GM12874 (cell line): ENCODE measurements around the gene CDH5.

Experiments
- CTCF ChIP-seq: IDR thresholded peaks from 2 replicates; pipeline ENCODE4 v1.5.1; 2011; ENCODE audit warnings: low read depth, mild to moderate bottlenecking, control low read depth, low read length, moderate library complexity; ENCODE audit not compliant: insufficient read depth

CDH5 gene

DNA sequence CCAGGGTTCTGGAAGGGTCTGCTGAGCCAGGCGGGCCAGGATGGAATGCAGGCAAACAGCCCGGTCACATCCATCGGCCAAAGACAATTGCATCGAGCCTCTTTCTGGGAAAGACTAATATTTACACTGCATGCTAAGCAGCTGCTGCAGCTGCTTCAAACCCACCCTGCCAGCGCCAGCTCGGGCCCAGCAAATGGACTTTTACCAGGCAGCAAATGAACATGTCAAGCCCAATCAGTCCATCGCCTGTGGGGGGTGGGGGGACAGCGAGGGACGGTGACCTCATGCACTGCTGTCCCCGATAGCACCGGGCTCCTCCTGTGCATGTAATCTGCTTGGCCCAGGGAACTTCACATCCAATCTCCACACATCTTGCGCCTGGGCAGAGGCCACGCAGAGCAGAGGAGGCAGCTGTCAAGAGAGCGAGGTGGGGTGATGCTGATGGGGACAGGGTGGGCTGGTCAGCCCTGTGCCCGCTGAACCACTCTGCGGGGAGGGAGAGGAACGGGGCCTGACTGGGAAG is 39.4 kb upstream of the CDH5 start:
- TF ChIP-seq CTCF = no peak

DNA sequence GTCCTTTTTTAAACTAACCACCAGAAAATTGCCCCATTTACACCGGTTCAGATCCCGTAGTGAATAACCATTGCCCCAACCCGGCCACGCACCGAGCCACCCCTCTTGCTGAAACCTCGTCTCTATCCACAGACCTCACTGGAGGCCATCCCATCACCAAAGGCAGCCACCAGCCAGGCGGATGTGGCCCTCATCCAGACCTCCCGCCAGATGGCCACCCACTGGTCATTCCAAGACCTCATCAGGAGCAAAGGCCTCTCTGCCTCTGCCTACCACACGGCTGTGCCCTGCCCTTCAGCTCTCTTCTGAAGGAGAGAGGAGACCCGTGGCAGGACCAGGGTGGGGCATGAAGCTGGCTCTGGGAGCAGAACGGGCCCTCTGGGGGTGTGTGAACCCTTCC is 38.2 kb upstream of the CDH5 start:
- no peak for TF ChIP-seq CTCF

DNA sequence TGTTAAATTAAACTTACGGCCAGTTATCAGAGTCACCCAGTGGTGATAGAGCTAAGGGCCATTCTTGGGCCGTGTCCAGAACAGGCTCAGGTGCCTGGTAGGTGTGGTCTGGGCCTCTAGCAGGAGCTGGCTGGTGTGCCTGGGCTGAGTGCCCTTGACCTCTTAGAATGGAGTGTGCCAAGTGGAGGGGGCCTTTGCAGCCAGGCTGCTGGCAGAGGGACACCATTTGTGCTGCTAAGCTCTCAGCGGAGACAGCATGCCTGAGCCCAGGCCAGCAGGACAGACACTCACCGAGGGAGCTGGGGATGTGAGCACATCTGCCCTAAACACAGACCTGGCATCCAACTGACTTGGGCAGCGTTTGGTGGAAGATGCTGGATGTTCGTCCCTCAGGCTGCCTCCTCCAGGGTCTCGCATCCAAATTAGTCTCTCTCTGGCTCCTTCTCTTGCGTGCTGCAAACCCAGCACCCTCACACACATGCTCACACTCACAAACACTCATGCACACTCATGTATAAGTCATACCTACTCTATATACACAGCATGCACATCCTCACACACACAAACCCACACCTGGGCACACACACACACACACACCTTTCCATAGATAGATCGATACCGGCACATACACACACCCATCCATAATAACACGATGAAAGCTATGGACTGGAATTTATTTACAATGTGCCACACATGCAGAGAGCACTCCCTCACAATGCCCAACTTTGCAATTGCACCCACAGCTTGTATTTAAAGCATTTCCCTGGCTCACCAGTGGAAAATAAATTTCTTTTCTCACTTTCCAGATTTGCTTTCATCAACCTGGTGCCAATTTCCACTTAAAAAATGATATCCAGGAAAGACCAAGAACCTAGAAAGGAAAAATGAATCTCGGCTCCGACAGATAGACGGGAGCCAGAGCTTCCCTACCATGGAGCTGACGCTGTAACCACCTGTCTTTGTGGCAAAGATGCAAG is 33.6 kb upstream of the CDH5 start:
- no peak for TF ChIP-seq CTCF

- TF ChIP-seq CTCF = no peak
Observed at GRCh38 chr16:66334853-66335574, 31.5 kb upstream of the CDH5 start.

DNA sequence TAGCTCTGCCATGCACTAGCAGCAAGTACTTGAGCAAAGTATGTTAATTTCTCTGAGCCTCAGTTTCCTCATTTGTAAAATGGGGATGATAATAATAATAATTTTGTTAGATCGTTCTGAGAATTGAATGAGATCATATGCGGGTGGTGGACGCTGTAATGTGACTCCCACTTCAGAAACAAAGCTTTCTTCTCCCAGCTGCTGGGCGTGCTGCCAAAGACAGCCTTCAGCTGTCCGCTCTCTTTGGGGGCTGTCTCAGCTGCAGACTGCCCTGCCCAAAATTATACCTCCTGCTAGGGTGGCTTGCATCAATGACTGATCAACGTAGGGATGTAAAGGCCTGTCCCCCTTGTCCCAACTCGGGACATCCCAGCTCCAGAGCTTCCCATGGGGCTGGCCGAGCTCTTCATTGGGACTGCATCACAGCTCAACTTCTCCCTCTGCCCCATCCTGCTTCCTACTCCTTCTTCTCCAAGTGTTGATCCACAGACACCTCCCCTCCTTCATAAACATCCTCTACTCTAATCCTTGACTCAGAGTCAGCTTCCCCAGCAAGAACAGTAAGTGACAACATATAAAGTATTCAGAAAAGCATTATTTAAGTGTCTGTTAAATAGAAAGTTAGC is 30.7 kb upstream of the CDH5 start:
- no peak for TF ChIP-seq CTCF

DNA sequence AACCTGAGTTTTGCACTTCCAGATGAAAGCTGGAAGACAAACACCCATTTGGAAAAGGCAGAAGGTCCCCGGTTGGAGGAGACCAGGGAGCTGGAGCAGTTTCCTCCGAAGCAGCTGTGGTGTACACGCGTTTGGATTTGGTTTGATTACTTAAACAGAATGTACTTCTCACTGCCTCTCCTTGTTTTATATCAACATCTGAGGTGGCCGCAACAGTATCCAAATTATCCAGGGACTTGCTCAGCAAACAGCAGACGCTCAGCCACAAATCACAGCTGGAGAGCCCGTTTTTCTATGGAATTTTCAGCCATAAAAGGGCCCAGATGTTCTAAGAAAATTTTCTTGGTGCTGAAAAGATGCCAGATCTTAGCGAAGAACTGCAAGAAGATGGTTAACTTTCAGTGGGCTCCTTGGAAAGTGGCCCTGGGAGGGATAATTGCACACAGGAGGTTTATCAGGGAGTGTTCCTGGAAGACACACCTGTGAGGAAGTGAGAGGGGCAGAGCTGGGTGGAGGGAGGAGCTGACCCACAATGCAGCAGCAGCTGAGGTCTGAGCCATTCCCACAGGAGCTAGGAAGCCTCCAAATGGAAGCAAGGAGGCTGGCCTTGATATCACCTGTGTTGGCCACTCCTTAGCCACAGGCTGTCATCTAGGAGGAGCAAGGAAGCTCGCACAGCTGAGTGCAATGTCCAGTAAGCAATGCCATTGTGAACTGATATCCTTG is 28.9 kb upstream of the CDH5 start:
- TF ChIP-seq CTCF = no peak
